Forelimb muscle (tissue), 1 donor: Measurements from ENCODE around the gene MAGEA11. TPM values are rescaled to one million over a fixed set of nuclear protein-coding genes. Genes with fewer than 3 reads are reported as not detected.
"Not testable (repeated sequence)": the region's sequence is repeated elsewhere in the genome, so short reads cannot be mapped to it uniquely, and the experiment has no call there.

Experiments
- DNase-seq: peaks from one replicate; pipeline ENCODE4 v3.0.0-alpha.2; 2013; ENCODE audit warnings: low read depth
- polyA plus RNA-seq: library from polyadenylated mRNA; unstranded; fragments of 120-200 nt; gene quantifications from one replicate; pipeline ENCODE4 v1.2.1, GENCODE V29; 2013; ENCODE audit not compliant: insufficient read length

MAGEA11 gene
- polyA plus RNA-seq, 1 donor = not detected

DNA sequence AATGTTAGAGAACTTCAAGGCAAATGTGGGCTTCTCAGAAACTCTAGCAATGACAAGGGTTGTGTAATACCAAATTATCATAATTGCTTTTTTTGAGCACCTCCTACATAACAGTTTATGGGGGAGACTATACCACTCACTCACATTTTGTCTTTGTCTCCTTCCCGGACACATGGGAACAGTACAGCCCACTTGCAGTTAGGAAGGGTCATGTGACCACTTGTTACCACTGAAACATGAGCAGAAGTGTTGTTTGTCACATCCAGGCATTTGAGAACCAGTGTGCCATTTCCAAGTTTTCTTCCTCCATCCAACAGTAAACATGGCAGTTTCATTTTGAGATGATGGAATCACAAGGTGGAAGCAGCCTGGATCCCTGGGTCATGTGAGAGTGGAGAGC is 6.9 kb downstream of the MAGEA11 start:
- no peak for DNase-seq

GRCh38 chrX:149720021-149720689 is 8.3 kb downstream of the MAGEA11 start:
- DNase-seq = no peak

DNA sequence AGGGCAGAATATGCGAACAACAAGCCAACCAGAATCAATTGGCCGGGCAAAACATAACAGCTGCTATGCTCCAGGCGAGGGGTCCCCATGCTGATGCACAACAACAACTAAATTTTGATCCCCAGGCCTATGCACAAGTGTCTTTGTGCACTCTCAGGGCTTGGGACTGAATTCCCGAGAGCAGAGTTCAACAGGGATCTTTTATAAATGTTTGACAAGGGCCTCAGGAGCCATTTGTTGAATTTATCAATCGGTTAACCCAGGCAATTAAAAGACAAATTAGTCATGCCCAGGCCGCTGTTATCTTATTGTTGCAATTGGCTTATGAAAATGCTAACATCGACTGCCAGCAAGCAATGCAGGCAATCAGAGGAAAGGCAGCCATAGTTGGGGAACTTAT is 9.4 kb downstream of the MAGEA11 start:
- DNase-seq = not testable (repeated sequence)

GRCh38 chrX:149721778-149722177 is 9.9 kb downstream of the MAGEA11 start:
- DNase-seq = no peak

GRCh38 chrX:149723583-149724118 is 11.8 kb downstream of the MAGEA11 start:
- DNase-seq = not testable (repeated sequence)

GRCh38 chrX:149727308-149727707 is 15.4 kb downstream of the MAGEA11 start:
- not testable (repeated sequence) for DNase-seq

DNA sequence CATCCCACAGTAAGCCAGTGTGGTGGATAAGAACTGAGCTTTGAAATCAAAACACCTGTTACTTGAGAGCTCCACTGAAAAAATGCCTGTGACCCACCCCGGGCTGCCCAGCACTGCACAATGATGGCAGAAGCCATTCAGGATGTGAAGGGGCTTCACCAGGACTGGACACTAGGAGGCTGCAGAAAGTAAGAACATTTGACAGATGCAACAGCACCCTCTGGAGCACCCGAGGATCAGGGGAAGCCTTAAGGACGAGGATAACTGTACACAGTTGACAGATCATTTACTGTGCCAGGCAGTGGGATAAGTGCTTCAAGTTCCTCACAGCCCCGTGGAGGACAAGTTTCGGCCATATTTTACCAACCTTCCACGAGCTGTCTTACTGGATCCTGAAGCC is 30.4 kb downstream of the MAGEA11 start:
- not testable (repeated sequence) for DNase-seq

- DNase-seq = not testable (repeated sequence)
These were observed 34.6 kb downstream of the MAGEA11 start for GRCh38 chrX:149746390-149747007.

DNA sequence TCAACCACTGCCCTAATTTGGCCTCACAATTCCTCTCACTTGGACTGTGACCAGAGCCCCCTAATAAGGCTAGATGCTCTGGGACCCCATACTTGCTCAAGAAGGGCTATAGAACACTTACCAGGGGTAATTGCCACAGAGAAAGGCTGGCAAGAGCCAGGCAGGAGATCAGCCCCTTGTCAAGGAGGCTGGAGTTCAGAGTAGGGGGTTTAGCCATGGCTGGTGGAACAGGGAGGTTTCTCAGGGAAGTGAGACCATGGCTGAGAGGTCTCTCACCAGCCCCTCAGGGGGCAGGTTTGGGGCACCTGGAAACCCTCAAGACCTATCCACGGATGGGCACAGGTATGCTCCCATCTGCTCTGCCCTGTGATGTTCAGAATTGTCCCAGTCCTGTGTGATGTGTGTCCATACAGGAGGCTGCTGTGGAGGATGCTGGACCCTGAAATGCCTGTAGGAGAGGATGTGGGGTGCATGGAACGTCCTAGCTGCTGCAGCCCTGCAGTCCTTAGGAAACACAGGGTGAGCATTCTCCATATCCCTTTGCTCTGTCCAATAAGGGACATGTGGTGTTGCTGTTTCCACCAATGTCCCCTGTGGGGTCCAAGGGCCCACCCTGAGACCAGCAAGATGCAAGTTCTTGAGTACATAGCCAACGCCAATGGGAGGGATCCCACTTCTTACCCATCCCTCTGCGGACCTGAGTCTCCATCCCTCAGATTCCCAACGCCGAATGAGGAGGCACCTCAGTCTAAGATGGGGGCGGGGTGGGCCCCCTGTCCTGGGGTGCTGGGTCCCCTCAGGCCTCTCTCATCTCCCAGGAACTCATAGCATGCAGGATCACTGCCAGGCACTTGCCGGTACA is 45.6 kb downstream of the MAGEA11 start:
- no peak for DNase-seq

GRCh38 chrX:149758068-149758714 is 46.3 kb downstream of the MAGEA11 start:
- no peak for DNase-seq

DNA sequence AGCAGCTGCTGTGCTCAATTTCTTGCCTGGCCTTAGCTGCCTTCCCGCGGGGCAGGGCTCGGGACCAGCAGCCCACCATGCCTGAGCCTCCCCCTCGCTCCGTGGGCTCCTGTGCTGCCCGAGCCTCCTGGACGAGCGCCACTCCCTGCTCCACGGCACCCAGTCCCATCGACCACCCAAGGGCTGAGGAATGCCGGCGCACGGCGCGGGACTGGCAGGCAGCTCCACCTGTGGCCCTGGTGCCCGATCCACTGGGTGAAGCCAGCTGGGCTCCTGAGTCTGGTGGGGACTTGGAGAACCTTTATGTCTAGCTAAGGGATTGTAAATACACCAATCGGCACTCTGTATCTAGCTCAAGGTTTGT is 46.8 kb downstream of the MAGEA11 start:
- DNase-seq = not testable (repeated sequence)

DNA sequence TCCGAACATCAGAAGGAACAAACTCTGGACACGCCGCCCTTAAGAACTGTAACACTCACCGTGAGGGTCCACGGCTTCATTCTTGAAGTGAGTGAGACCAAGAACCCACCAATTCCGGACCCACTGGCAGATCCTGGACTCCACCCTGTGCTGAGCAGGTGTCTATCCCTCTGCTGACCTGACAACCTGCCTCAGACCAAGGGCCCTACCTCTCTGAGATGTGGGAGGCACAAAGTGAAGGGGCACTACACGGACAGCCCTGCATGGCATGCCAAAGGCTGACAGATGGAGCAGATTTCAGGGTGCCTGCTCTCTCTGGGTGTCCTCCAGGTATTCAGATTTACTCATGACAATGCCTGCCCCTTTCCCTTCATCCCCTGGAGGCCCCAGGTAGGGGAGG is 48.0 kb downstream of the MAGEA11 start:
- no peak for DNase-seq

DNA sequence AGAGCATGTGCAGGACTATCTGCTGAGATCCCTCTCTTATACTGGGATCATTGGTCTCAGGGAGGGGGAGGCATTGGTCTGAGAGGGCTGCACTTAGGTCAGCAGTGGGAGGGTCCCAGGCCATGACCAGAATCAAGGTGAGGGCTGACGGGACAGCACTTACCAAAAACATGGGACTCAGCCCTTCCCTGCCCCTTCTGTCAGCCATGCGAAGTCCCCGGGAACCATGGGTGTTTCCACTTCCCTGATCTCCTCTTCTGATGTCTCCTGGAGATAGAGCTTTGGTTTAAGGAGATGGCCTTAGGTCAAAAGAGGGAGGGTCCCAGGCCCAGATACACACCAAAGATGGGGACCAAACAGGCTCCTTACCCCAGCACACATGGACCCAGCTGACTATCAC is 49.1 kb downstream of the MAGEA11 start:
- no peak for DNase-seq

DNA sequence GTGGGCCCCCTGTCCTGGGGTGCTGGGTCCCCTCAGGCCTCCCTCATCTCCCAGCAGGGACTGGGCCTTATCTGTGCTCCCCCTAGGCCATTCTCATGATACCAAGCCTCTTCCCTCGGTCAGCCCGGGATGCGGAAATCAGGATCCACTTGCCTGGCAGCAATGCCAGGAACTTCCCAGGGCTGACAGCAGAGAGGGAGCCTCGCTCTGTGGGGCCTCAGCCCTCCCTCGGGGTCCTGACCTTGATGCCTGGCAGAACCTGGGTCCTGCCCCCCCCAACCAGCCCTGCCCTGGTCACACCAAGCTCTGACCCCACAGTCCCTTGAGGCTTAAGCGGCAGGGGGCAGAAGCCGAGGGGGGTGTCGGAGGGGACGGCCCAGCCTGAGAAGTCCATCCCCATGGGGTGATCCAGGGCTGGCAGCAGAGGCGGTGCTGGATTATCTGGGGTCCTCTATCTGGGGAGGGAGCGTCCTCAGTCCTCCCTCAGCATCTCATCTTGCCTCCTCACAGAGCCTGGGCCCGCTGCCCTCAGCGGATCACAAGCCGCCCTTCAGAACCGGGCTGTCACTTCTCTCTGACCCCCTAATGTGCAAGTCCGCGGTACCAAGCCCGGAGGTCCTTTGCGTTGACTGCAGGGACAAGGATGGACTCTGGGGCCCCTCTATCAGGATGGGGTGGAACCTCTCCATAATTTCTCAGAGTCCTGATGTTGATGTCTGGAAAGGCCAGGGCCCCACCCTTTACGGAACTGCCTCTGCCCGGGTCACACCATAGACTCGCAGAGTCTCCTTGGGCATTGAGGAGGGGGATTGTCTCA is 50.2 kb downstream of the MAGEA11 start:
- not testable (repeated sequence) for DNase-seq

- no peak for DNase-seq
These were observed 51.1 kb downstream of the MAGEA11 start for GRCh38 chrX:149762696-149763614.

Other genes starting within 250 kb of the MAGEA11 start
- gene IDS, start 206.8 kb upstream of the MAGEA11 start, polyA plus RNA-seq = 27.2 TPM
- gene EOLA1, start 171.0 kb upstream of the MAGEA11 start, polyA plus RNA-seq = 21.4 TPM
- gene HSFX3, start 162.1 kb upstream of the MAGEA11 start, polyA plus RNA-seq = 1.1 TPM
- not detected for gene MAGEA9B, start 124.6 kb upstream of the MAGEA11 start, polyA plus RNA-seq
- gene HSFX2, start 116.7 kb upstream of the MAGEA11 start, polyA plus RNA-seq = 0.18 TPM
- 28.0 TPM for gene TMEM185A, start 80.3 kb upstream of the MAGEA11 start, polyA plus RNA-seq
- gene HSFX1, start 62.0 kb downstream of the MAGEA11 start, polyA plus RNA-seq = 2.6 TPM
- gene MAGEA9, start 69.9 kb downstream of the MAGEA11 start, polyA plus RNA-seq = not detected
- gene MAGEA8, start 169.1 kb downstream of the MAGEA11 start, polyA plus RNA-seq = 0.25 TPM
- gene HSFX4, start 217.5 kb downstream of the MAGEA11 start, polyA plus RNA-seq = 0.61 TPM
- 22.6 TPM for gene EOLA2, start 226.4 kb downstream of the MAGEA11 start, polyA plus RNA-seq